Pancreas (tissue), 10 donors: ENCODE measurements around the gene TIAL1. TPM values are rescaled to one million over a fixed set of nuclear protein-coding genes. Genes with fewer than 3 reads are reported as not detected.

Experiments
- ATAC-seq, 4 donors: fragments of 200-7000 bp; cut with Tn5 transposase; one replicate each; pipeline versions ENCODE4 v1.8.0 to v1.9.1; 2020; ENCODE audit warnings: mild to moderate bottlenecking in 4 of 4, moderate library complexity in 4 of 4
- DNase-seq, 6 donors: peaks; one replicate each; pipeline ENCODE4 v3.0.0-alpha.2; 2020
- FAIRE-seq: peaks from 2 replicates; lab custom pipeline; 2012; peaks lifted over from hg19 to GRCh38; lab: Jason Lieb, UNC
- H3K27ac ChIP-seq, 4 donors: fragments of 200-600 bp; sonication (generic); 1 replicate in 3 of 4; 2 replicates in 1 of 4; pipeline versions ENCODE4 v1.5.0 to v1.8.0; 2020
- H3K27me3 ChIP-seq, 4 donors: fragments of 200-600 bp; one replicate each; pipeline ENCODE4 v1.8.0; 2021
- H3K36me3 ChIP-seq, 3 donors: fragments of 200-600 bp; sonication (generic) in 1 of 3; one replicate each; pipeline versions ENCODE4 v1.5.0 to v1.8.0; 2020 to 2021
- H3K4me1 ChIP-seq, 3 donors: fragments of 200-600 bp; one replicate each; pipeline ENCODE4 v1.8.0; 2021
- H3K4me3 ChIP-seq, 4 donors: fragments of 200-600 bp; sonication (generic) in 2 of 4; one replicate each; pipeline versions ENCODE4 v1.5.0 to v1.8.0; 2020 to 2021
- H3K9me3 ChIP-seq, 4 donors: fragments of 200-600 bp; one replicate each; pipeline ENCODE4 v1.8.0; 2021
- CTCF ChIP-seq, 4 donors: fragments of 200-600 bp; sonication (generic) in 3 of 4; IDR thresholded peaks; one replicate each; pipeline versions ENCODE4 v1.5.0 to v1.8.0; 2021; ENCODE audit warnings: antibody characterized with exemption in 4 of 4
- WGBS, 2 donors: extraction: QIAGEN DNeasy Blood & Tissue Kit; methylation state at CpG; one replicate each; pipeline ENCODE4 v1.1.7; 2013; 5-methylcytosine and 5-hydroxymethylcytosine counted together
- intact Hi-C, 3 donors: fragments of 100-400 bp; cut with DNase I; formaldehyde crosslinking; loops; one replicate each; pipeline versions ENCODE4 v1.11.1 to v1.14.2; 2022
- polyA plus RNA-seq, 2 donors: library from polyadenylated mRNA; stranded (reverse); fragments of 200-250 nt; gene quantifications; one replicate each; pipeline ENCODE4 v1.2.3, GENCODE V29; 2013
- total RNA-seq, 6 donors: library from RNA; stranded (reverse); fragmentation: NEBNext Ultra II Directional in 4 of 6; extraction: Animal tissue kit (Norgen Biotek cat#: 25700) in 4 of 6; gene quantifications; one replicate each; pipeline versions ENCODE4 v1.2.1 to v1.2.4, GENCODE V29; 2021 to 2023
- donor health status: healthy with polysubstance abuse.
- donor health status: DM: no; HTN: no; CAD: no; lungs with moderate emphysema.
- donor health status: DM: no; HTN: no; CAD: no.
- donor health status: control.
- donor health status: control.
- donor health status: Bipolar disorder and iron deficiency.
- donor health status: DM: yes; HTN: yes; CAD: no.
- donor health status: DM: no; HTN: no; CAD: no.
- donor health status: DM: no; HTN: no; CAD: no.
- donor health status: DM: yes; HTN: yes; CAD: no.

The TIAL1 gene
- total and polyA plus RNA-seq, 8 donors = 26.3 to 64.0 (median 45.9) TPM

- no peaks in the 10 kb centered on the region for H3K9me3 ChIP-seq
- TF ChIP-seq CTCF (IDR thresholded peaks at IDR 0.05) = no peak
- intact Hi-C loops = no loop called here
- no peak overlapping the region for H3K4me3 ChIP-seq
- no peak for FAIRE-seq
- no peaks in the 10 kb centered on the region for H3K36me3 ChIP-seq
- no peaks in the 10 kb centered on the region for H3K27me3 ChIP-seq
- DNase-seq = no peak
- no peak for ATAC-seq
- H3K27ac ChIP-seq = no peak overlapping the region
- H3K4me1 ChIP-seq = no peaks in the 10 kb centered on the region
- WGBS, 2 donors = 83 to 93% methylated on average over 2 of the region's 2 CpGs
Observed at GRCh38 chr10:119642556-119643111, 45.9 kb upstream of the TIAL1 start.

GRCh38 chr10:119640875-119641526 lies 44.2 kb upstream of the TIAL1 start:
- H3K36me3 ChIP-seq = no peaks in the 10 kb centered on the region
- ATAC-seq (peak in 2 of 4 donors; percentile 9 to 31), FAIRE-seq (no peak), DNase-seq (no peak)
- TF ChIP-seq CTCF (IDR thresholded peaks at IDR 0.05) = no peak
- intact Hi-C loops = no loop called here
- WGBS, 2 donors = 50 to 58% methylated on average over 8 of the region's 8 CpGs
- H3K27ac ChIP-seq = no peak overlapping the region
- H3K9me3 ChIP-seq = no peaks in the 10 kb centered on the region
- H3K4me1 ChIP-seq = no peaks in the 10 kb centered on the region
- H3K27me3 ChIP-seq = no peaks in the 10 kb centered on the region
- no peak overlapping the region for H3K4me3 ChIP-seq

- WGBS, 2 donors = 88 to 90% methylated on average over 6 of the region's 6 CpGs
- ATAC-seq = no peak
- no peak for DNase-seq
- no peak overlapping the region for H3K27ac ChIP-seq
- no peaks in the 10 kb centered on the region for H3K9me3 ChIP-seq
- FAIRE-seq = no peak
- no peaks in the 10 kb centered on the region for H3K36me3 ChIP-seq
- H3K27me3 ChIP-seq = no peaks in the 10 kb centered on the region
- H3K4me3 ChIP-seq = no peak overlapping the region
- no peak for TF ChIP-seq CTCF (IDR thresholded peaks at IDR 0.05)
- H3K4me1 ChIP-seq = no peaks in the 10 kb centered on the region
- intact Hi-C loops = no loop called here
Observed at GRCh38 chr10:119640384-119640783, 43.6 kb upstream of the TIAL1 start.

GRCh38 chr10:119638982-119639381 lies 42.2 kb upstream of the TIAL1 start:
- H3K36me3 ChIP-seq = no peaks in the 10 kb centered on the region
- no peak for FAIRE-seq
- no peak for TF ChIP-seq CTCF (IDR thresholded peaks at IDR 0.05)
- no peak for DNase-seq
- no peaks in the 10 kb centered on the region for H3K9me3 ChIP-seq
- no peaks in the 10 kb centered on the region for H3K4me1 ChIP-seq
- no peaks in the 10 kb centered on the region for H3K27me3 ChIP-seq
- intact Hi-C loops = no loop called here
- no peak overlapping the region for H3K27ac ChIP-seq
- no peak overlapping the region for H3K4me3 ChIP-seq
- WGBS, 2 donors = 55 to 58% methylated on average over 7 of the region's 7 CpGs
- ATAC-seq = no peak

- intact Hi-C loops = no loop called here
- no peak for ATAC-seq
- no peak for FAIRE-seq
Observed at GRCh38 chr10:119637631-119638030, 40.9 kb upstream of the TIAL1 start.

More at GRCh38 chr10:119637631-119638030, 40.9 kb upstream of the TIAL1 start:
- Histone ChIP-seq H3K36me3 (no peaks in the 10 kb centered on the region), H3K9me3 (no peaks in the 10 kb centered on the region), H3K27me3 (no peaks in the 10 kb centered on the region), H3K4me3 (no peak overlapping the region), H3K27ac (no peak overlapping the region), H3K4me1 (no peaks in the 10 kb centered on the region)
- no peak for TF ChIP-seq CTCF (IDR thresholded peaks at IDR 0.05)
- 72% methylated on average over 4 of the region's 4 CpGs for WGBS, 2 donors
- DNase-seq = no peak
